TTC549 (cell line): ENCODE results near the gene BCL7A.
"Not testable (repeated sequence)": the region's sequence is repeated elsewhere in the genome, so short reads cannot be mapped to it uniquely, and the experiment has no call there.

Experiments used
- FAIRE-seq: peaks from 2 replicates; lab custom pipeline; 2012; peaks lifted over from hg19 to GRCh38; lab: Jason Lieb, UNC

BCL7A gene

DNA sequence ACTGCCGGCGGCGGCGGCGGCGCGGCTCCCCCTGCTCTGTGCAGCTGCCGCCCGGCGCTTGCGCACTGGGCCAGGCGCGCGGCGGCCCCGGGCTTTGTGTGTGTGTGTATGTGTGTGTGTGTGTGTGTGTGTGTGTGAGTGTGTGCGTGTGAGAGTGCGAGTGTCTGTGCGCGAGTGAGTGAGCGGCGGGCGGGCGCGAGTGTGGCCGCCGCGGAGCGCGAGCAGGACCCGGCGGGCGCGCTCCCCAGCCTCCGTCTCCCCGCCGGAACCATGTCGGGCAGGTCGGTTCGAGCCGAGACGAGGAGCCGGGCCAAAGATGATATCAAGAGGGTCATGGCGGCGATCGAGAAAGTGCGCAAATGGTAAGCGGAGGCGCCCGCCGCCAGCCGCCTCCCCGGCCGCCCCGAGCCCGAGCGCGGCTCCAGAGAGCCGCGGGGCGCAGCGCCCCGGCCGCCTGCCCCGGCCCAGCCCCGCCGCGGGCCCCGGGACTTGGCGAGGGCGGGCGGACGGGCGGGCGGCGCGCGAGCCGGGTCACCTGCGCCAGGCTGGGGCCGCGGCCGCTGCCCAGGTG, at the start of gene BCL7A:
Gene BCL7A, plus strand, starts transcription at position 63 of the 571 bp plus-strand sequence. Its CDS starts 208 bp downstream, at position 271.
- FAIRE-seq, result no peak

GRCh38 chr12:121974026-121974985, 47.4 kb upstream of the BCL7A start:
- FAIRE-seq, result no peak

GRCh38 chr12:121975021-121975420, 46.7 kb upstream of the BCL7A start:
- FAIRE-seq, result no peak

DNA sequence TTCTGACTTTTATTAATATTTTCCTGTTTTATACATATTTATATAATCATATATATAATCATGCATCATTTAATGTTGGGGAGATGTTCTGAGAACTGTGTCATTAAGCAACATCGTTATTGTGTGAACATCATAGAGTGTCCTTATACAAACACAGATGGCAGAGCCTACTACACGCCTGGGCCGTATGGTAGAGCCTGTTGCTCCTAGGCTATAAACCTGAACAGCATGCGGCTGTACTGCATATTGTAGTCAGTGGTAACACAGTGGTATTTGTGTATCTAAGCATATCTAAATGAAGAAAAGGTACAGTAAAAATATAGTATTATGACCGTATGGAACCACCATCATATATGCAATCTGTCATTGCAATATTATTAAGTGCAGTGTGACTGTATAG, 44.7 kb upstream of the BCL7A start:
- FAIRE-seq, result no peak

DNA sequence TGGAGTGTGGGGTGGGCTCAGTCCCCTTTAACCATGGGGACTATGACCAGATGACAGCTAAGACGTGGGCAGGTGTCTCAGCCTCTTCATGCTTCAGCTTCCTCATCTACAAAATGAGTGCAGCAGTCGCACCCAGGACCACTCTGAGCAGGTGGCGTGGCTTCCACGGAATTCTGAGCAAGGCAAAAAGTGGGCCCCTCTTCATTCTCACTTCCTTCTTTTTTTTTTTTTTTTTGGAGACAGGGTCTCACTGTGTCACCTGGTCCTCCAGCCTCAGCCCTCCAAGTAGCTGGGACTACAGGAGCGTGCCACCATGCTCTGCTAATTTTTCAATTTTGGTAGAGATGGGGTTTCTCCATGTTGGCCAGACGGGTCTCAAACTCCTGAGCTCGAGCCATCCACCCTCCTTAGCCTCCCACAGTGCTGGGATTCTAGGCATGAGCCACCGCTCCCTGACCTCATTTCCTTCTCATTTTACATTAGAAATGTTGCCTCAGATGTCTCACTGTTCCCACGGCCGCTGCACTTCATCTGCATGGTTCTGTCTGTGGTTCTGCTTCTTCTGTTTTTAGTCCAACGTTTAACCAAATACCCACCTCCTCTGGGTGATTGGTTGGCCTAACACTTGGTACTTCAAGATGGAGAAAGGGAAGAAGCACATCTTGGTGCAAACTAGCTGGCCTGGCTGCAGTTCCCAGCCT, 41.3 kb upstream of the BCL7A start:
- no peak for FAIRE-seq

DNA sequence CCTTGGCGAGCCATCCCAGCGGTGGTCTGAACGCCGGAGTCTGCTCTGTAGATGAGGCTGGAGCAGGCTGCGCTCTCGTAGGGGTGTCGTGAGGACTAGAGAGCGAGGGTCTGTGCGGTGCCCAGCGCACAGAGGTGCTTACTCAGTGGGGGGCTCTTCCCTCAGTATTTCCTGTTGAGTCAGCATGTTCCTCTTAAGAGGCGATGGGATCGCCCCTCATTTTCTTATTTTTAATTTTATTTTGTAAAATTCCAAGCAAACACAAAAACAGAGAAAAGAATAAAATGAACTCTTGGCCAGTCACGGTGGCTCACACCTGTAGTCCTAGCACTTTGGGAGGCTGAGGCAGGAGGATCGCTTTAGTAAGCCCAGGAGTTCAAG, 40.8 kb upstream of the BCL7A start:
- no peak for FAIRE-seq

- no peak for FAIRE-seq
These were observed 40.2 kb upstream of the BCL7A start for GRCh38 chr12:121981456-121981855.

DNA sequence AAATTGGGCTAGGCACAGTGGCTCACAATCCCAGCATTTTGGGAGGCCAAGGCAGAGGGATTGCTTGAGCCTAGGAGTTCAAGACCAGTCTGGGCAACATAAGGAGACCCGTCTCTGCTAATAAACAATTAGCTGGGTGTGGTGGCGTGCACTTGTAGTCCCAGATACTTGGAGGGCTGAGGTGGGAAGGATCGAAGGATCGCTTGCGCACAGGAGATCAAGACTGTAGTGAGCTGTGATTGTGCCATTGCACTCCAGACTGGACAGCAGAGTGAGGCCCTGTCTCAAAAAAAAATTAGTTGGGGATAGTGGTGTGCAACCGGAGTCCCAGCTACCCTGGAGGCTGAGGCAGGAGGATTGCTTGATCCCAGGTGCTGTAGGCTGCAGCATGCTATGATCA, 38.7 kb upstream of the BCL7A start:
- no peak for FAIRE-seq

GRCh38 chr12:121983536-121984210, 38.0 kb upstream of the BCL7A start:
- no peak for FAIRE-seq

DNA sequence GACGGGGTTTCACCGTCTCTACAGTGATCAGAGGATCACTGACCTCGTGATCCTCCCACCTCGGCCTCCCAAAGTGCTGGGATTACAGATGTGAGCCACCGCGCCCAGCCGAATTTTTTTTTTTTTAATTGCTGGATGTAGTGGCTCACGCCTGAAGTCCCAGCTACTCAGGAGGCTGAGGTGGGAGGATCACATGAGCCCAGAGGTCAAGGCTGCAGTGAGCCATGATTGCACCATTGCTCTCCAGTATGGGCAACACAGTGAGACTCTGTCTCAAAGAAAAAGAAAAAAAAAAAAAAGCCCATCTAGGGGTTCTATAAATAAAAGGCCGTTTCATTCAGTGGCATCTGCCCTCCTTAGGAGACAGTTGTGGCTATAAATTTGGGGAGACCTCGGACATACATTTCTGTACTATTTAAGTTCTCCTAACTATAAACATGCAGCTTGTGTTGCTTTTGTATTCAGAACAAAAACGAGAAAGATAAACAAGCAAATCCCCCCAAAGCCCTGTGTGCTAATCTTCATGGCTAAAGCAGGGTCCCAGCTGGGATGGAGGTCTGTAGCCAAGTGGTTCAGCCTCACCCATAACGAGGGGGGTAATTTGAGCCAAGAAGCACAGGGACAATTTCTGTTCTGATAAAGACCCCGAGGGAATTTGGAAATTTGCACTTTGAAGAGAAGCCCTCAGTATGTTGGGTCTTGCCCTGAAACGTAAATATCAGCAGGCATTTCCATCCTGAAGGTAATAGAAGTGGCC, 35.0 kb upstream of the BCL7A start:
- FAIRE-seq, result no peak

- FAIRE-seq, result not testable (repeated sequence)
These were observed 33.2 kb upstream of the BCL7A start for GRCh38 chr12:121988519-121988918.

- no peak for FAIRE-seq
These were observed 32.2 kb upstream of the BCL7A start for GRCh38 chr12:121989276-121990113.

GRCh38 chr12:121990114-121990647, 31.5 kb upstream of the BCL7A start:
- no peak for FAIRE-seq

DNA sequence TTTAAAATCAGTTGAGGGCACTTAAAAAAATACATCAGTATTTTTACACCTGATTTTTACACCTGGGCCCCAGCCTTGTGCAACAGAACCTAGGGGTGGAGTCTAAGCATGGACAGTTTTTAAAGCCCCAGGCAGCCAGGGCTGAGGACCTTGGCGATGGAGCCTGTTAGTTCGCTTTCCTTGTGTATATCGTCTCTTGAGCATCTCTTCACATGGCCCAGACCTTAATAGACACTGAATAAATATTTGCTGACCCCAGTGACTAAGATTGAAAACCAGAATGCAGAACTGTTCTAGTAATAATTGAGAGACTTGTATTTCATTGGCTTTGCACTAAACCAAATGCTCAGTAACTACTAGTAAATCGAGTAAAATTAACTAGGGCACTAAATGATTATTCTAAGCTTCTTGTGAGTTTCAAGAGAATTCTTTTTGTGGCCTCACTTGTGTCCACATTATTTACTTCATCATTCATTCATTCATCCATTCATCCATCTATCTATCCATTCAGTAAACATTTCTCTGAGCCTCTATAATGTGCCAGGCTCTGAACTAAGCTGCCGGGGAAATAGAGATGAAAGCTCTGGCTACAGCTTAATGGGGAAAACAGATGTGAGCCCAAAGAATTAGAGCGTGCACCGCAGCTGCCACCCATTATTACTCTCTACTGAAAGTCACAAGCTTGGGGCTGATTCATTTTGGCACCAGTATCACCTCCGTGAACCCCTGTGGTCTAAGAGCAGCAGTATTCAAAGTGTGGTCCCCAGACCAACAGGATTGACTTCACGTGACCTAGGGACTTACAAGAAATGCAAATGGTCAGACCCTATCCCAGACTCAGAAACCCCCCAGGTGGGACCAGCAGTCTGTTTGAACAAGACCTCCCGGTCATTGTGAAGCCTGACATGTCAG, 30.7 kb upstream of the BCL7A start:
- no peak for FAIRE-seq

DNA sequence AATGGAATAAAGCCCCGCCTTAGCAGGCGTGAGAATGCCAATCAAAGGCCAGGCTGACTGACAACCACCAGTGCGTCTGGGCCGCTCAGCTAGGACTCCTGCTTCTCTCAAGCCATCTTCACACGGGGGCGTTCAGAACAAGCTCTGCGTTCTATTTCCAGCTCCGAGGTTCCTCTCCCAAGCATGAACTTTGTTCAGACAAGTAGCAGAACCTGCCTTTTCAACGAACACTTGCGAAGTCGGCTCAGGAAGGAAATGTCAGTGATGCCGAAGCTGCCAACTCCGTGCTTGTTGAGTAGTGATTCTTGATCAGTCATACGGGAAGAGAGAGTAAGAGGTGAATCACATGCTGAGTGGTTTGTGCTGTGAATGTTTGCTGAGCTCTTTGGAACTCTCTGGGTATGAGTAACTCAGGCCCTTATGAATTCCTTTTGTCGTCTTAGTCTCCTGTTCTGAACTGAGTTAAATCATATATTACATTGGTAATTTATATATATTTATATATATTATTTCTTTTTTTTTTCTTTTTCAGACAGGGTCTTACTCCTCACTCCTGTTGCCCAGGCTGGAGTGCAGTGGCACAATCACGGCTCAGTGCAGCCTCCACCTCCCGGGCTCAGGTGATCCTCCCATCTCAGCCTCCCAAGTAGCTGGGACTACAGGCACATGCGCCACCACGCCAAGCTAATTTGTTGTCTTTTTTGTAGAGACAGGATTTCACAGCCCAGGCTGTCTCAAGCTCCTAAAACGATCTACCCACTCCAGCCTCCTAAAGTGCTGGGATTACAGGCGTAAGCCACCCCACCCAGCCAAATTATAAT, 29.4 kb upstream of the BCL7A start:
- FAIRE-seq, result no peak

- no peak for FAIRE-seq
These were observed 25.4 kb upstream of the BCL7A start for GRCh38 chr12:121996050-121996944.

DNA sequence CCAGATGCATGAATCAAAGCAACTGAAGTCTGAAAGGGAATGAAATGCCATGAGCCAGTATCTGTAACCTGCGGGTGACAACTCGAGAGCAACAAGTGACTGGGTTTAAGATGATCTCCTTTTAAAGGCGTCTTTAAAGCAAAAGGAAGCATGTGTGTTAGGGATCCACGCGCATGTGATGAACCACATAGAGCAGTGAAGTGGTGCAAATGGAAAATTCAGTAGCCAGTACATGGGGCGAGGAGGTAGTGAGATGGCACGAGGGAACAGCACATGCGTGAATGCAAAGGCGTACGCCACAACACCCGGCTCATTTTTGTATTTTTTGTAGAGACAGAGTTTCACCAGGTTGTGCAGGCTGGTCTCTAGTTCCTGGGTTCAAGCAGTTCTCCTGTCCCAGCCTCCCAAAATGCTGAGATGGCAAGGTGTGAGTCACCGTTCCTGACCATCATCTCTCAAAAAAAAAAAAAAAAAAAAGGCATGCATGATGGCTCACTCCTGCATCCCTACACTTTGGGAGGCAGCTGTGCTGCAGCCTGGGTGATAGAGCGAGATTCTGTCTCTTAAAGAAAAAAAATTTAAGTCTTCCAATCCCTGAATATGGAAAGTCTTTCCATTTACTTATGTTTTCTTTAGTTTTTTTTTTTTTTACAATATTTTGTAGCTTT, 24.6 kb upstream of the BCL7A start:
- no peak for FAIRE-seq
